ENCODE results near the gene CSGALNACT2. TPM values are rescaled to one million over a fixed set of nuclear protein-coding genes. Genes with fewer than 3 reads are reported as not detected.

CSGALNACT2 gene
- total and polyA plus RNA-seq, 2 experiments from 2014 or later = 7.7 to 13.9 TPM

DNA sequence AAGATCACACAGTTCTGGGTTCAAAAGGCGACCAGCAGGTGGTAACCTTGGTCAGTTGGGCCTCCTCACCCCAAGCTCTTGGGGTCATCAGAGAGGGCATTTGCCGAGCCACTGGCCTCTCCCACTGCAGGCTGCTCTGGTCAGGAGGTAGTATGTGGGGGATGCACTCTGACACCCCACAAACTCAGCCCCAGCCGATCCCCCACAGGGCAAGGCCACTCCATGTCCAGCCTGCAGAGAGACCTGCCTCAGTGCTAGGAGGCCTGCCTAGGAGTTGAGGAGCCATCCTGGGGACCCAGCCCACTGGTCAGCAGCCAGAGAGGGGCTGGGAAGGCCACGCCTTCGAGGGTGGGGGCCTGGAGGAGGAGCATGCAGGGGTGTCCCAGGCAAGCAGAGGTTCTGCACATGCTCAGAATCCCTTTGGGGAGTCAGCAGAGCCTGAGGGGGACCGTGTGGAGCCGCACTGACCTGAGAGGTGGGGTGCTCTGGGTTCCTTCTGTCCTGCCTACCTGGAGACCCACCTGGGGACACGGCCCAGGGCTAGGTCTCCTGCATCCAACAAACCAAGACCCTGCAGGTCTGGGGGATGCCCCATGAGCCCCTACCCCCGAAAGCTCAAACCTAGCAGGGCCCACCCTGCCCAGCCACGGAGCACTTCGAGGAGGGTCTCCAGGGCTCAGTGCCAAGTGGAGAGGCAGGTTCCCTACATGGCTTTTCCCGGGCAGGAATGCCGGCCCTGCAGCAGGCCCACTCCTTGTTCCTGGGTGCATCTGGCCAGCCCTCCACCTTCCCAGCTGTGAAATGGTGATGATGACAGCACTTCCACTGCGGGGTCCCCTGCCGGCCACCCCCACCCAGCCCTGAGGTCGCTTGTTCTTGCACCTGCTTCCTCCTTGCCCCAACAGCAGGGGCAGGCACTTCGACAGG lies 70.2 kb downstream of the CSGALNACT2 start:
- no peaks in the 10 kb centered on the region for H3K27me3 ChIP-seq
- no peaks in the 10 kb centered on the region for H3K9me3 ChIP-seq (ENCODE audit: low read depth)
- H3K27ac ChIP-seq = no peak overlapping the region
- H3K79me2 ChIP-seq = no peaks in the 10 kb centered on the region
- H2AFZ ChIP-seq = no peak overlapping the region
- WGBS (ENCODE audit: low lambda C conversion rate, missing lambda C conversion rate) = 86% methylated on average over 17 of the region's 17 CpGs
- no peak overlapping the region for H3K4me3 ChIP-seq
- H3K36me3 ChIP-seq (replicated peaks; ENCODE audit: insufficient read depth, low read depth) = no peaks in the 10 kb centered on the region
- H4K20me1 ChIP-seq (ENCODE audit: insufficient read depth, poor library complexity, severe bottlenecking) = no peaks in the 10 kb centered on the region
- DNase-seq (ENCODE audit: low spot score) = no peak
- no peaks in the 10 kb centered on the region for H3K4me1 ChIP-seq (ENCODE audit: insufficient read depth)
- H3K4me2 ChIP-seq = no peak overlapping the region
- no peaks in the 10 kb centered on the region for H3K9me2 ChIP-seq (replicated peaks; ENCODE audit: insufficient read depth)
- TF ChIP-seq EZH2 (IDR thresholded peaks at IDR 0.05; ENCODE audit: borderline replicate concordance) = no peak
- no peak for TF ChIP-seq EZH2phosphoT487 (IDR thresholded peaks at IDR 0.05; ENCODE audit: low read depth, severe bottlenecking, unreplicated experiment)
- TF ChIP-seq, protein P1, sequence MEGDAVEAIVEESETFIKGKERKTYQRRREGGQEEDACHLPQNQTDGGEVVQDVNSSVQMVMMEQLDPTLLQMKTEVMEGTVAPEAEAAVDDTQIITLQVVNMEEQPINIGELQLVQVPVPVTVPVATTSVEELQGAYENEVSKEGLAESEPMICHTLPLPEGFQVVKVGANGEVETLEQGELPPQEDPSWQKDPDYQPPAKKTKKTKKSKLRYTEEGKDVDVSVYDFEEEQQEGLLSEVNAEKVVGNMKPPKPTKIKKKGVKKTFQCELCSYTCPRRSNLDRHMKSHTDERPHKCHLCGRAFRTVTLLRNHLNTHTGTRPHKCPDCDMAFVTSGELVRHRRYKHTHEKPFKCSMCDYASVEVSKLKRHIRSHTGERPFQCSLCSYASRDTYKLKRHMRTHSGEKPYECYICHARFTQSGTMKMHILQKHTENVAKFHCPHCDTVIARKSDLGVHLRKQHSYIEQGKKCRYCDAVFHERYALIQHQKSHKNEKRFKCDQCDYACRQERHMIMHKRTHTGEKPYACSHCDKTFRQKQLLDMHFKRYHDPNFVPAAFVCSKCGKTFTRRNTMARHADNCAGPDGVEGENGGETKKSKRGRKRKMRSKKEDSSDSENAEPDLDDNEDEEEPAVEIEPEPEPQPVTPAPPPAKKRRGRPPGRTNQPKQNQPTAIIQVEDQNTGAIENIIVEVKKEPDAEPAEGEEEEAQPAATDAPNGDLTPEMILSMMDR (IDR thresholded peaks at IDR 0.05; ENCODE audit: poor library complexity) = no peak

DNA sequence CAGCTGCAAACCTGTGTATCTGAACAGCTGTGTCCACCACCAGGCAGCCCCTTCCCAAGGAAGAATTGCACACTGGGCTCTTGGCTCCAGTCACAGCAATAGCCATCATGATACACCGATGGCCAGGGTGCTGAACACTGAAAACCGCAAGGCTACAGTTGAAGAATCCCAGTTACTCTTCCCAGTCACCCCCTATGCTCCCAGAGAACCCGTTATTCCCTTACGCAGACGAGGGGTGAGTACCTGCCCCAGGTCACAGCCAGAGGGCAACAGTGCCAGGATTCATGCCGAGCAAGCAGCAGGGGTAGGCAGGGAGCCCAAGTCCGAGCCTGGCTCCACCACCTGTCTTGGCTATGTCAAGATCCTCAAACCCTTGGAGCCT lies 70.8 kb downstream of the CSGALNACT2 start:
- Histone ChIP-seq H2AFZ (no peak overlapping the region), H4K20me1 (ENCODE audit: insufficient read depth, poor library complexity, severe bottlenecking) (no peaks in the 10 kb centered on the region), H3K27me3 (no peaks in the 10 kb centered on the region), H3K9me2 (replicated peaks; ENCODE audit: insufficient read depth) (no peaks in the 10 kb centered on the region), H3K36me3 (replicated peaks; ENCODE audit: insufficient read depth, low read depth) (no peaks in the 10 kb centered on the region), H3K4me2 (no peak overlapping the region), H3K27ac (no peak overlapping the region), H3K4me3 (no peak overlapping the region), H3K9me3 (ENCODE audit: low read depth) (no peaks in the 10 kb centered on the region), H3K79me2 (no peaks in the 10 kb centered on the region), H3K4me1 (ENCODE audit: insufficient read depth) (no peaks in the 10 kb centered on the region)
- DNase-seq (ENCODE audit: low spot score) = no peak
- TF ChIP-seq EZH2 (IDR thresholded peaks at IDR 0.05; ENCODE audit: borderline replicate concordance) = no peak
- TF ChIP-seq, protein P1 (IDR thresholded peaks at IDR 0.05; ENCODE audit: poor library complexity) = no peak
- TF ChIP-seq EZH2phosphoT487 (IDR thresholded peaks at IDR 0.05; ENCODE audit: low read depth, severe bottlenecking, unreplicated experiment) = no peak
- 89% methylated on average over 7 of the region's 7 CpGs for WGBS (ENCODE audit: low lambda C conversion rate, missing lambda C conversion rate)

DNA sequence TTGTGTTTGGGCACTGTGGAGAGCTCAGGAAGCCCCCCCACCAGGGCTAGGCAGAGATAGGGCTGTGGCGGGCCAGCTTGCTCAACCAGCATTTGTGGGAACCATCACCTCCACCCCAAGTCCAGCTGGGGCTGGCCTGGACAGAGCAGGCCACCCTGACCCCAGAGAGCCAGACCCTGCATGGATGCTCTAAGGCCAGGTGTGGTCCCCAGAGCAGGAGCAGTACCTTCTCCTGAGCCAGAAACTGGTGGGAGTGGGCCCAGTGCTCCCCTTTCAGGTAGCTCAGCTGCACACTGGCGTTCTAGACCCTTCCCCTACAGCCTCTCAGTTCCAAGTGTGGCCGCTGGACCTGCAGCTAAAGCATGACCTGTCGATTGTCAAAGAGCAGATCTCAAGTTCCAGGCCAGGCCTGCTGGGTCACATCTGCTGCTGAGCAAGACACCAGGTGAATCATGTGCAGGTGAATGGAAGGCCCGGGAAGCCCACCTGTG lies 71.5 kb downstream of the CSGALNACT2 start:
- Histone ChIP-seq H3K4me2 (no peak overlapping the region), H3K4me3 (no peak overlapping the region), H3K36me3 (replicated peaks; ENCODE audit: insufficient read depth, low read depth) (no peaks in the 10 kb centered on the region), H3K9me2 (replicated peaks; ENCODE audit: insufficient read depth) (no peaks in the 10 kb centered on the region), H2AFZ (no peak overlapping the region), H3K27me3 (no peaks in the 10 kb centered on the region), H3K9me3 (ENCODE audit: low read depth) (no peaks in the 10 kb centered on the region), H3K79me2 (no peaks in the 10 kb centered on the region), H4K20me1 (ENCODE audit: insufficient read depth, poor library complexity, severe bottlenecking) (no peaks in the 10 kb centered on the region), H3K4me1 (ENCODE audit: insufficient read depth) (no peaks in the 10 kb centered on the region), H3K27ac (no peak overlapping the region)
- no peak for TF ChIP-seq EZH2 (IDR thresholded peaks at IDR 0.05; ENCODE audit: borderline replicate concordance)
- no peak for TF ChIP-seq EZH2phosphoT487 (IDR thresholded peaks at IDR 0.05; ENCODE audit: low read depth, severe bottlenecking, unreplicated experiment)
- TF ChIP-seq, protein P1 (IDR thresholded peaks at IDR 0.05; ENCODE audit: poor library complexity) = no peak
- 99% methylated on average over 5 of the region's 5 CpGs for WGBS (ENCODE audit: low lambda C conversion rate, missing lambda C conversion rate)
- no peak for DNase-seq (ENCODE audit: low spot score)
